ENCODE measurements around the gene TGM1.

TGM1 gene

GRCh38 chr14:24277606-24278321 lies 14.8 kb upstream of the TGM1 start:
- Histone ChIP-seq H3K4me1 (ENCODE audit: low read length) (peaks cover 16% of the 10 kb centered on the region), H3K9ac (ENCODE audit: low read length) (no peak overlapping the region), H3K36me3 (replicated peaks; ENCODE audit: insufficient read depth, low read length) (no peaks in the 10 kb centered on the region), H3K27me3 (replicated peaks; ENCODE audit: insufficient read depth, low read length) (no peaks in the 10 kb centered on the region), H3K9me3 (replicated peaks; ENCODE audit: insufficient read depth, low read length) (no peaks in the 10 kb centered on the region), H3K79me2 (ENCODE audit: low read length) (no peaks in the 10 kb centered on the region), H3K27ac (ENCODE audit: low read length) (no peak overlapping the region), H4K20me1 (ENCODE audit: insufficient read depth, low read length) (no peaks in the 10 kb centered on the region), H3F3A (ENCODE audit: insufficient read depth, low read length) (0 out of 2 replicates have a peak, but pooled peaks cover 6% of the 10 kb centered on the region), H3K4me3 (ENCODE audit: low read length) (no peak overlapping the region), H2AFZ (ENCODE audit: low read length) (no peak overlapping the region), H3K9me2 (replicated peaks; ENCODE audit: insufficient read depth, low read length) (no peaks in the 10 kb centered on the region), H3K4me2 (ENCODE audit: low read depth, low read length) (no peak overlapping the region)
- TF ChIP-seq CTCF (IDR thresholded peaks at IDR 0.05; ENCODE audit: low read length) (no peak), EZH2phosphoT487 (IDR thresholded peaks at IDR 0.05; ENCODE audit: low read length) (no peak), EZH2 (optimal IDR thresholded peaks at IDR 0.05; ENCODE audit: low read depth, low read length) (no peak)
- no peak for DNase-seq

GRCh38 chr14:24277071-24277470 lies 14.1 kb upstream of the TGM1 start:
- no peaks in the 10 kb centered on the region for H3K9me3 ChIP-seq (replicated peaks; ENCODE audit: insufficient read depth, low read length)
- H3K9me2 ChIP-seq (replicated peaks; ENCODE audit: insufficient read depth, low read length): no peaks in the 10 kb centered on the region
- DNase-seq: no peak
- H3K4me3 ChIP-seq (ENCODE audit: low read length): no peak overlapping the region
- peaks cover 22% of the 10 kb centered on the region for H3K4me1 ChIP-seq (ENCODE audit: low read length)
- no peak overlapping the region for H2AFZ ChIP-seq (ENCODE audit: low read length)
- TF ChIP-seq EZH2phosphoT487 (IDR thresholded peaks at IDR 0.05; ENCODE audit: low read length) (no peak), CTCF (IDR thresholded peaks at IDR 0.05; ENCODE audit: low read length) (no peak), EZH2 (optimal IDR thresholded peaks at IDR 0.05; ENCODE audit: low read depth, low read length) (no peak)
- no peak overlapping the region for H3K27ac ChIP-seq (ENCODE audit: low read length)
- no peaks in the 10 kb centered on the region for H4K20me1 ChIP-seq (ENCODE audit: insufficient read depth, low read length)
- 0 out of 2 replicates have a peak, but pooled peaks cover 6% of the 10 kb centered on the region for H3F3A ChIP-seq (ENCODE audit: insufficient read depth, low read length)
- no peaks in the 10 kb centered on the region for H3K27me3 ChIP-seq (replicated peaks; ENCODE audit: insufficient read depth, low read length)
- H3K4me2 ChIP-seq (ENCODE audit: low read depth, low read length): no peak overlapping the region
- no peak overlapping the region for H3K9ac ChIP-seq (ENCODE audit: low read length)
- no peaks in the 10 kb centered on the region for H3K79me2 ChIP-seq (ENCODE audit: low read length)
- no peaks in the 10 kb centered on the region for H3K36me3 ChIP-seq (replicated peaks; ENCODE audit: insufficient read depth, low read length)

GRCh38 chr14:24274101-24274543 lies 11.1 kb upstream of the TGM1 start:
- Histone ChIP-seq H3K9me2 (replicated peaks; ENCODE audit: insufficient read depth, low read length) (no peaks in the 10 kb centered on the region), H3F3A (ENCODE audit: insufficient read depth, low read length) (0 out of 2 replicates have a peak, but pooled peaks cover 6% of the 10 kb centered on the region), H3K36me3 (replicated peaks; ENCODE audit: insufficient read depth, low read length) (no peaks in the 10 kb centered on the region), H4K20me1 (ENCODE audit: insufficient read depth, low read length) (no peaks in the 10 kb centered on the region), H3K9me3 (replicated peaks; ENCODE audit: insufficient read depth, low read length) (no peaks in the 10 kb centered on the region), H2AFZ (ENCODE audit: low read length) (peak overlapping the region; percentile 31; the same call in 1 of the 2 replicates), H3K9ac (ENCODE audit: low read length) (peak overlapping the region; percentile 16; the same call in 1 of the 2 replicates), H3K4me1 (ENCODE audit: low read length) (peaks cover 23% of the 10 kb centered on the region), H3K4me2 (ENCODE audit: low read depth, low read length) (peak overlapping the region; percentile 29; the same call in 1 of the 2 replicates), H3K27ac (ENCODE audit: low read length) (peak overlapping the region; percentile 68), H3K27me3 (replicated peaks; ENCODE audit: insufficient read depth, low read length) (no peaks in the 10 kb centered on the region), H3K79me2 (ENCODE audit: low read length) (0 out of 2 replicates have a peak, but pooled peaks cover 5% of the 10 kb centered on the region), H3K4me3 (ENCODE audit: low read length) (no peak overlapping the region)
- DNase-seq: peak; percentile 23
- no peak for TF ChIP-seq CTCF (IDR thresholded peaks at IDR 0.05; ENCODE audit: low read length)
- TF ChIP-seq EZH2 (optimal IDR thresholded peaks at IDR 0.05; ENCODE audit: low read depth, low read length): no peak
- no peak for TF ChIP-seq EZH2phosphoT487 (IDR thresholded peaks at IDR 0.05; ENCODE audit: low read length)
